Measurements from ENCODE around the gene SLC25A33. TPM values are rescaled to one million over a fixed set of nuclear protein-coding genes. Genes with fewer than 3 reads are reported as not detected.

The SLC25A33 gene
- total and polyA plus RNA-seq, 2 experiments from 2014 or later, result 13.3 to 18.8 TPM

- Mint-ChIP-seq H3K9me3 (0 out of 3 replicates have a peak, but pooled peaks cover 2% of the 10 kb centered on the region), H3K4me3 (no peak overlapping the region), H3K36me3 (ENCODE audit: low read depth) (no peaks in the 10 kb centered on the region; the same call in 2 of the 3 replicates), H3K4me1 (peaks cover 9% of the 10 kb centered on the region; the same call in 2 of the 3 replicates), H3K27ac (no peak overlapping the region), H3K27me3 (ENCODE audit: insufficient read depth, low read depth, poor library complexity) (peaks cover 17% of the 10 kb centered on the region)
- no peak overlapping the region for H3K4me2 ChIP-seq
- no peak overlapping the region for H3K4me3 ChIP-seq
- H3K9me2 ChIP-seq (ENCODE audit: insufficient read depth), result no peaks in the 10 kb centered on the region
- no peaks in the 10 kb centered on the region for H3K36me3 ChIP-seq (ENCODE audit: insufficient read depth)
- H3K27me3 ChIP-seq (ENCODE audit: insufficient read depth), result peaks cover 4% of the 10 kb centered on the region; the same call in 1 of the 2 replicates
- H3K27ac ChIP-seq (ENCODE audit: low read depth), result no peak overlapping the region
- DNase-seq (ENCODE audit: low spot score) (no peak), ATAC-seq (no peak)
- H2AFZ ChIP-seq, result no peak overlapping the region
- H4K20me1 ChIP-seq (replicated peaks; ENCODE audit: insufficient read depth), result no peaks in the 10 kb centered on the region
- no peaks in the 10 kb centered on the region for H3K4me1 ChIP-seq (ENCODE audit: insufficient read depth)
- no peaks in the 10 kb centered on the region for H3K79me2 ChIP-seq (replicated peaks; ENCODE audit: insufficient read depth)
- TF ChIP-seq STAT1 (IDR thresholded peaks at IDR 0.05; ENCODE audit: unreplicated experiment), result no peak
- no peaks in the 10 kb centered on the region for H3F3A ChIP-seq (replicated peaks; ENCODE audit: low read depth)
Measured at GRCh38 chr1:9630331-9631111, 91.3 kb downstream of the SLC25A33 start.

GRCh38 chr1:9631613-9632012 lies 92.3 kb downstream of the SLC25A33 start:
- peaks cover 9% of the 10 kb centered on the region; the same call in 2 of the 3 replicates for H3K4me1 Mint-ChIP-seq
- Histone ChIP-seq H3K4me1 (ENCODE audit: insufficient read depth) (no peaks in the 10 kb centered on the region), H3K79me2 (replicated peaks; ENCODE audit: insufficient read depth) (no peaks in the 10 kb centered on the region), H3K27me3 (ENCODE audit: insufficient read depth) (peaks cover 4% of the 10 kb centered on the region; the same call in 1 of the 2 replicates), H3K9me2 (ENCODE audit: insufficient read depth) (no peaks in the 10 kb centered on the region), H3K4me3 (no peak overlapping the region), H2AFZ (no peak overlapping the region), H3K4me2 (no peak overlapping the region), H3K36me3 (ENCODE audit: insufficient read depth) (no peaks in the 10 kb centered on the region), H4K20me1 (replicated peaks; ENCODE audit: insufficient read depth) (no peaks in the 10 kb centered on the region), H3F3A (replicated peaks; ENCODE audit: low read depth) (no peaks in the 10 kb centered on the region), H3K27ac (ENCODE audit: low read depth) (no peak overlapping the region)
- no peaks in the 10 kb centered on the region for H3K36me3 Mint-ChIP-seq (ENCODE audit: low read depth)
- DNase-seq (ENCODE audit: low spot score) (no peak), ATAC-seq (no peak)
- H3K4me3 Mint-ChIP-seq, result no peak overlapping the region
- no peak overlapping the region for H3K27ac Mint-ChIP-seq
- peaks cover 10% of the 10 kb centered on the region for H3K27me3 Mint-ChIP-seq (ENCODE audit: insufficient read depth, low read depth, poor library complexity)
- no peaks in the 10 kb centered on the region for H3K9me3 Mint-ChIP-seq
- TF ChIP-seq, protein P1, sequence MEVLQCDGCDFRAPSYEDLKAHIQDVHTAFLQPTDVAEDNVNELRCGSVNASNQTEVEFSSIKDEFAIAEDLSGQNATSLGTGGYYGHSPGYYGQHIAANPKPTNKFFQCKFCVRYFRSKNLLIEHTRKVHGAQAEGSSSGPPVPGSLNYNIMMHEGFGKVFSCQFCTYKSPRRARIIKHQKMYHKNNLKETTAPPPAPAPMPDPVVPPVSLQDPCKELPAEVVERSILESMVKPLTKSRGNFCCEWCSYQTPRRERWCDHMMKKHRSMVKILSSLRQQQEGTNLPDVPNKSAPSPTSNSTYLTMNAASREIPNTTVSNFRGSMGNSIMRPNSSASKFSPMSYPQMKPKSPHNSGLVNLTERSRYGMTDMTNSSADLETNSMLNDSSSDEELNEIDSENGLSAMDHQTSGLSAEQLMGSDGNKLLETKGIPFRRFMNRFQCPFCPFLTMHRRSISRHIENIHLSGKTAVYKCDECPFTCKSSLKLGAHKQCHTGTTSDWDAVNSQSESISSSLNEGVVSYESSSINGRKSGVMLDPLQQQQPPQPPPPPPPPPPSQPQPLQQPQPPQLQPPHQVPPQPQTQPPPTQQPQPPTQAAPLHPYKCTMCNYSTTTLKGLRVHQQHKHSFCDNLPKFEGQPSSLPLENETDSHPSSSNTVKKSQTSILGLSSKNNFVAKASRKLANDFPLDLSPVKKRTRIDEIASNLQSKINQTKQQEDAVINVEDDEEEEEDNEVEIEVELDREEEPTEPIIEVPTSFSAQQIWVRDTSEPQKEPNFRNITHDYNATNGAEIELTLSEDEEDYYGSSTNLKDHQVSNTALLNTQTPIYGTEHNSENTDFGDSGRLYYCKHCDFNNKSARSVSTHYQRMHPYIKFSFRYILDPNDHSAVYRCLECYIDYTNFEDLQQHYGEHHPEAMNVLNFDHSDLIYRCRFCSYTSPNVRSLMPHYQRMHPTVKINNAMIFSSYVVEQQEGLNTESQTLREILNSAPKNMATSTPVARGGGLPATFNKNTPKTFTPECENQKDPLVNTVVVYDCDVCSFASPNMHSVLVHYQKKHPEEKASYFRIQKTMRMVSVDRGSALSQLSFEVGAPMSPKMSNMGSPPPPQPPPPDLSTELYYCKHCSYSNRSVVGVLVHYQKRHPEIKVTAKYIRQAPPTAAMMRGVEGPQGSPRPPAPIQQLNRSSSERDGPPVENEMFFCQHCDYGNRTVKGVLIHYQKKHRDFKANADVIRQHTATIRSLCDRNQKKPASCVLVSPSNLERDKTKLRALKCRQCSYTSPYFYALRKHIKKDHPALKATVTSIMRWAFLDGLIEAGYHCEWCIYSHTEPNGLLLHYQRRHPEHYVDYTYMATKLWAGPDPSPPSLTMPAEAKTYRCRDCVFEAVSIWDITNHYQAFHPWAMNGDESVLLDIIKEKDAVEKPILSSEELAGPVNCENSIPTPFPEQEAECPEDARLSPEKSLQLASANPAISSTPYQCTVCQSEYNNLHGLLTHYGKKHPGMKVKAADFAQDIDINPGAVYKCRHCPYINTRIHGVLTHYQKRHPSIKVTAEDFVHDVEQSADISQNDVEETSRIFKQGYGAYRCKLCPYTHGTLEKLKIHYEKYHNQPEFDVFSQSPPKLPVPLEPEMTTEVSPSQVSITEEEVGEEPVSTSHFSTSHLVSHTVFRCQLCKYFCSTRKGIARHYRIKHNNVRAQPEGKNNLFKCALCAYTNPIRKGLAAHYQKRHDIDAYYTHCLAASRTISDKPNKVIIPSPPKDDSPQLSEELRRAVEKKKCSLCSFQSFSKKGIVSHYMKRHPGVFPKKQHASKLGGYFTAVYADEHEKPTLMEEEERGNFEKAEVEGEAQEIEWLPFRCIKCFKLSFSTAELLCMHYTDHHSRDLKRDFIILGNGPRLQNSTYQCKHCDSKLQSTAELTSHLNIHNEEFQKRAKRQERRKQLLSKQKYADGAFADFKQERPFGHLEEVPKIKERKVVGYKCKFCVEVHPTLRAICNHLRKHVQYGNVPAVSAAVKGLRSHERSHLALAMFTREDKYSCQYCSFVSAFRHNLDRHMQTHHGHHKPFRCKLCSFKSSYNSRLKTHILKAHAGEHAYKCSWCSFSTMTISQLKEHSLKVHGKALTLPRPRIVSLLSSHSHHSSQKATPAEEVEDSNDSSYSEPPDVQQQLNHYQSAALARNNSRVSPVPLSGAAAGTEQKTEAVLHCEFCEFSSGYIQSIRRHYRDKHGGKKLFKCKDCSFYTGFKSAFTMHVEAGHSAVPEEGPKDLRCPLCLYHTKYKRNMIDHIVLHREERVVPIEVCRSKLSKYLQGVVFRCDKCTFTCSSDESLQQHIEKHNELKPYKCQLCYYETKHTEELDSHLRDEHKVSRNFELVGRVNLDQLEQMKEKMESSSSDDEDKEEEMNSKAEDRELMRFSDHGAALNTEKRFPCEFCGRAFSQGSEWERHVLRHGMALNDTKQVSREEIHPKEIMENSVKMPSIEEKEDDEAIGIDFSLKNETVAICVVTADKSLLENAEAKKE (CRISPR knock-in tag; IDR thresholded peaks at IDR 0.05), result no peak
- TF ChIP-seq CREB1 (CRISPR knock-in tag; IDR thresholded peaks at IDR 0.05; ENCODE audit: low read depth), result no peak
- TF ChIP-seq EZH2 (IDR thresholded peaks at IDR 0.05; ENCODE audit: low read depth, unreplicated experiment), result no peak
- TF ChIP-seq STAT1 (IDR thresholded peaks at IDR 0.05; ENCODE audit: unreplicated experiment), result no peak
- TF ChIP-seq, protein P2, sequence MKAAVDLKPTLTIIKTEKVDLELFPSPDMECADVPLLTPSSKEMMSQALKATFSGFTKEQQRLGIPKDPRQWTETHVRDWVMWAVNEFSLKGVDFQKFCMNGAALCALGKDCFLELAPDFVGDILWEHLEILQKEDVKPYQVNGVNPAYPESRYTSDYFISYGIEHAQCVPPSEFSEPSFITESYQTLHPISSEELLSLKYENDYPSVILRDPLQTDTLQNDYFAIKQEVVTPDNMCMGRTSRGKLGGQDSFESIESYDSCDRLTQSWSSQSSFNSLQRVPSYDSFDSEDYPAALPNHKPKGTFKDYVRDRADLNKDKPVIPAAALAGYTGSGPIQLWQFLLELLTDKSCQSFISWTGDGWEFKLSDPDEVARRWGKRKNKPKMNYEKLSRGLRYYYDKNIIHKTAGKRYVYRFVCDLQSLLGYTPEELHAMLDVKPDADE (IDR thresholded peaks at IDR 0.05), result no peak
- no peak for TF ChIP-seq JUNB (IDR thresholded peaks at IDR 0.05; ENCODE audit: unreplicated experiment)
- no peak for TF ChIP-seq NANOG (IDR thresholded peaks at IDR 0.05; ENCODE audit: borderline replicate concordance)
- TF ChIP-seq CTCF (conservative IDR thresholded peaks at IDR 0.05; ENCODE audit: low read depth in 2 of 2), result no peak
- no peak for TF ChIP-seq POLR2AphosphoS5 (IDR thresholded peaks at IDR 0.05; ENCODE audit: low read depth)
- no peak for TF ChIP-seq EZH2phosphoT487 (IDR thresholded peaks at IDR 0.05; ENCODE audit: unreplicated experiment)
- no peak for TF ChIP-seq ZNF331 (CRISPR knock-in tag; IDR thresholded peaks at IDR 0.05; ENCODE audit: low read depth)
- TF ChIP-seq ZNF114 (CRISPR knock-in tag; IDR thresholded peaks at IDR 0.05), result no peak
